ENCODE data around the gene MAML3. TPM values are rescaled to one million over a fixed set of nuclear protein-coding genes. Genes with fewer than 3 reads are reported as not detected.

Gene MAML3
- polyA plus RNA-seq, 4 donors: 1.4 to 10.3 (median 3.4) TPM

DNA sequence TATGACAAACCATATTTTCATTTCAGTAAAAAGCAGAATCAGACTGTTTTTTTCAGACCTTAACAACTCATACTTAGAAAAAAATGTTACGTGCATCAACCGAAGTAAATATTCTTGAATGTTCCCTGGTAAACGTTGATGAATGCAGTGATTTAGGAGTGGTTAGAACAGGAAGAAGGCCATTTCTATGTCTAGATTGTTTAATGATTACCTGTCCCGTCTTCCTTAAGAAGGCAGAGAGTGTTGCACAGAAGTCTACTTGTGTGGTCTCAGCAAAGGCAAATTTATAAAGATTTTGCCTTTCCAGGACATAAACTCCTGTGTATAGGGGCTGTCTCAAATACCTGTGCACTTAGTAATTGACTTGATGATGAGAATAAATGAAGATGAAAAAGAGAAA, 353.9 kb downstream of the MAML3 start:
- no peak for FAIRE-seq
- H3K27me3 ChIP-seq (ENCODE audit: control insufficient read depth in 3 of 3, insufficient read depth in 3 of 3, low read length in 3 of 3): no peaks in the 10 kb centered on the region
- WGBS, 3 donors: 59 to 68% (median 59%) methylated on average over 4 of the region's 4 CpGs
- peaks cover 0 to 3% (median 0%) of the 10 kb centered on the region in 3 donors for H3K4me1 ChIP-seq (ENCODE audit: control insufficient read depth in 3 of 3, insufficient read depth in 2 of 3, low read depth in 1 of 3, low read length in 2 of 3)
- H3K4me3 ChIP-seq (ENCODE audit: low read depth in 1 of 3, low read length in 3 of 3): no peak overlapping the region
- no peaks in the 10 kb centered on the region for H3K9me3 ChIP-seq (ENCODE audit: control insufficient read depth in 2 of 2, insufficient read depth in 1 of 2, low read depth in 1 of 2, low read length in 1 of 2)
- no peak for DNase-seq
- no peak overlapping the region for H3K27ac ChIP-seq (ENCODE audit: low read depth in 1 of 3, low read length in 2 of 3)
- peaks cover 0 to 3% (median 0%) of the 10 kb centered on the region in 3 donors for H3K36me3 ChIP-seq (ENCODE audit: control insufficient read depth in 3 of 3, insufficient read depth in 2 of 3, low read depth in 1 of 3, low read length in 3 of 3)

DNA sequence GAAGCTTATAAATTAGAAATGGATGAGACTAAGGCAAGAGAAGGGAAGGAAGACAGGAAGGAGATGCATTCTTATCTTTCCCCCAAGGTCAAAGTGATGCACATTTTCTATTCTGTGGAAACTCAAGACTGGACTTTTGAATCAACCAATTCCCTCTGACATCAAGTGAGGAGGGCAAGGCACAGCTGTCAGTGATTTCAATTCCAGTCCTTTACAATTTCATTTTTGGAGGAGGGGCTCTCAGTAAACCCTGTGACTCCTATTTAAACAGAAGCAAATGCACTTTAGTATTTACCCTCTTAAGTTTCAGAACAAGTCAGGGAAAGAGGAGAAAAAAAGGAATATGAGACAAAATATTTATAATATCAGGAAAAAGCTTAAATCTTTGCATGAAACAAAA, 354.4 kb downstream of the MAML3 start:
- no peak overlapping the region for H3K27ac ChIP-seq (ENCODE audit: low read depth in 1 of 3, low read length in 2 of 3)
- no peaks in the 10 kb centered on the region for H3K36me3 ChIP-seq (ENCODE audit: control insufficient read depth in 3 of 3, insufficient read depth in 2 of 3, low read depth in 1 of 3, low read length in 3 of 3)
- FAIRE-seq (no peak), DNase-seq (no peak)
- peaks cover 0 to 3% (median 0%) of the 10 kb centered on the region in 3 donors for H3K4me1 ChIP-seq (ENCODE audit: control insufficient read depth in 3 of 3, insufficient read depth in 2 of 3, low read depth in 1 of 3, low read length in 2 of 3)
- H3K4me3 ChIP-seq (ENCODE audit: low read depth in 1 of 3, low read length in 3 of 3): no peak overlapping the region
- no peaks in the 10 kb centered on the region for H3K27me3 ChIP-seq (ENCODE audit: control insufficient read depth in 3 of 3, insufficient read depth in 3 of 3, low read length in 3 of 3)
- no peaks in the 10 kb centered on the region for H3K9me3 ChIP-seq (ENCODE audit: control insufficient read depth in 2 of 2, insufficient read depth in 1 of 2, low read depth in 1 of 2, low read length in 1 of 2)

DNA sequence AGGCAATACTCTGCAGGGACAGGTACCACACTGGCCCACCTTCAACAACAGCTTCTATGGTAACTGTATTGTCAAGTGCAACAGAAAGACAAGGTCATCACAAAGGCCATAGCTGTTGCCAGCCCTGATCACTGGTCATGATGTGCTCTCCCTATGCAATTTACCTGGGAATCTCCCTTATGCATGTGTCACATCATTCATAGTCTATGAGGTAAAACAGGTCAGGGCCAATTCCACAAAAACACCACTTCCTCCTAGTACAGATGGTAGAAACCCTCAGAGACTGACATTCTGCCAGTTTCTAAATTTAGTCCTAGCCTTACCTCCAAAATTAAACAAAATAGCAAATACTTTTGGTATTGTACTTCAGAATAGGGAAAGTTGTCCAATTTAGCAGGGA, 355.5 kb downstream of the MAML3 start:
- H3K27ac ChIP-seq (ENCODE audit: low read depth in 1 of 3, low read length in 2 of 3): no peak overlapping the region
- no peaks in the 10 kb centered on the region for H3K27me3 ChIP-seq (ENCODE audit: control insufficient read depth in 3 of 3, insufficient read depth in 3 of 3, low read length in 3 of 3)
- DNase-seq (no peak), FAIRE-seq (no peak)
- H3K4me1 ChIP-seq (ENCODE audit: control insufficient read depth in 3 of 3, insufficient read depth in 2 of 3, low read depth in 1 of 3, low read length in 2 of 3): peaks cover 0 to 3% (median 0%) of the 10 kb centered on the region in 3 donors
- no peaks in the 10 kb centered on the region for H3K9me3 ChIP-seq (ENCODE audit: control insufficient read depth in 2 of 2, insufficient read depth in 1 of 2, low read depth in 1 of 2, low read length in 1 of 2)
- no peak overlapping the region for H3K4me3 ChIP-seq (ENCODE audit: low read depth in 1 of 3, low read length in 3 of 3)
- peaks cover 0 to 2% (median 0%) of the 10 kb centered on the region in 3 donors for H3K36me3 ChIP-seq (ENCODE audit: control insufficient read depth in 3 of 3, insufficient read depth in 2 of 3, low read depth in 1 of 3, low read length in 3 of 3)

DNA sequence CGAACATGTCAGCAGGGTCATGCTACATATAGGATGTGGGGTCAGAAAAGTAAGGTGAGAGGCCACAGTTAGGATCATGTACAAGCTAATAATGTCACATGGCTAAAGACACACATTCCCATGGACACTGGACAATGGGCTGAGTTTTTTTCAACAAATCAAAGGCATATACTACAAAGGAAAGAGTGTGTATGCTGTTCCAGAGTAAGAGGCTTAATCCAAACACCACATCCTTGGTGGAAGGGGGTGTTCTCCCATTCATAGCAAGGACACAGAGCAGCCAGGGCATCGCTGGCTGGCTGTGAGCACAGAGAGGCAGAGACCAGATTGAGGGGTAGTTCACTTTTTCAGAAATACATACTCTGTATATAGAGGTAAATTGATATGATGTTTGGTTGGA, 356.7 kb downstream of the MAML3 start:
- Histone ChIP-seq H3K36me3 (ENCODE audit: control insufficient read depth in 3 of 3, insufficient read depth in 2 of 3, low read depth in 1 of 3, low read length in 3 of 3) (peaks cover 0 to 2% (median 0%) of the 10 kb centered on the region in 3 donors), H3K27ac (ENCODE audit: low read depth in 1 of 3, low read length in 2 of 3) (no peak overlapping the region), H3K27me3 (ENCODE audit: control insufficient read depth in 3 of 3, insufficient read depth in 3 of 3, low read length in 3 of 3) (no peaks in the 10 kb centered on the region), H3K4me3 (ENCODE audit: low read depth in 1 of 3, low read length in 3 of 3) (no peak overlapping the region), H3K4me1 (ENCODE audit: control insufficient read depth in 3 of 3, insufficient read depth in 2 of 3, low read depth in 1 of 3, low read length in 2 of 3) (peaks cover 0 to 3% (median 0%) of the 10 kb centered on the region in 3 donors), H3K9me3 (ENCODE audit: control insufficient read depth in 2 of 2, insufficient read depth in 1 of 2, low read depth in 1 of 2, low read length in 1 of 2) (no peaks in the 10 kb centered on the region)
- DNase-seq (no peak), FAIRE-seq (no peak)
- 89 to 97% (median 93%) methylated on average over 2 of the region's 2 CpGs for WGBS, 3 donors

DNA sequence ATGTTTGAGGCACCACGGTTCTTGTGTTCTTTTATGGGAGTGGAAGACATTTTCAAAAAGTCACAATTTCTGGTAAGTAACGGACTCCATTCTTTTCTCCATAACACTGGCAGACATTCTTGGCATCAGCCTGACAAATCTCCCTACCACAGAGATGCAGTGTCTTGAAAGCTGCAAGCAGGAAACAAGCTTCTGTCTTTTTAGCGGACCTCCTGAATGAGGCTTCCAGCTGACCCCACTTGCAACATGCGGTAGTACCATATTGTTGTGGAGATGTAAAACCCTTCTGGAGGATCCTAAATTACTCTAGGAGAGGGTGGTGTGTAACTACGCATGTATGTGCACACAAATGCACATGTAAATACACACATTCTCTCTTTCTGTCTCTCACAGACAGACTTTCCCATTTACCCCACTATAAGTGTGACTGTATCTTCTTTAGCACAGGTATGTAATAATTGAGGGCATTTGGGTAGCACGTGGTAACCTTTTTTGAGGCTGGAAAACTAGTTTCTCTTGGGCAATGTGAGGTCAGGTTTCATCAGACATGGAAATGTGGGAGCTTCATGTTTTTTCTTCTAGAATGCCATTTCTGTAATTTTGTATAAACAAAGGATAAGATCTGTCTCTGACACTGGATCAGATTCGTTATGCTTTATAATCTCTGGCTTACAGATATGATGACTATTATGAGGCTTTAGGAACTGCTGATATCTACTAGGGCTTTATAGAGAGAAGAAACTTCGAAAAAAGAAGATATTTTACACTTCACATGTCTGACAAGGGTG, 358.3 kb downstream of the MAML3 start:
- FAIRE-seq: no peak
- DNase-seq: no peak
- peaks cover 0 to 3% (median 0%) of the 10 kb centered on the region in 3 donors for H3K4me1 ChIP-seq (ENCODE audit: control insufficient read depth in 3 of 3, insufficient read depth in 2 of 3, low read depth in 1 of 3, low read length in 2 of 3)
- H3K36me3 ChIP-seq (ENCODE audit: control insufficient read depth in 3 of 3, insufficient read depth in 2 of 3, low read depth in 1 of 3, low read length in 3 of 3): peaks cover 0 to 2% (median 0%) of the 10 kb centered on the region in 3 donors
- 76 to 88% (median 83%) methylated on average over 8 of the region's 8 CpGs for WGBS, 3 donors
- H3K27ac ChIP-seq (ENCODE audit: low read depth in 1 of 3, low read length in 2 of 3): no peak overlapping the region
- no peaks in the 10 kb centered on the region for H3K9me3 ChIP-seq (ENCODE audit: control insufficient read depth in 2 of 2, insufficient read depth in 1 of 2, low read depth in 1 of 2, low read length in 1 of 2)
- H3K27me3 ChIP-seq (ENCODE audit: control insufficient read depth in 3 of 3, insufficient read depth in 3 of 3, low read length in 3 of 3): no peaks in the 10 kb centered on the region
- H3K4me3 ChIP-seq (ENCODE audit: low read depth in 1 of 3, low read length in 3 of 3): no peak overlapping the region

DNA sequence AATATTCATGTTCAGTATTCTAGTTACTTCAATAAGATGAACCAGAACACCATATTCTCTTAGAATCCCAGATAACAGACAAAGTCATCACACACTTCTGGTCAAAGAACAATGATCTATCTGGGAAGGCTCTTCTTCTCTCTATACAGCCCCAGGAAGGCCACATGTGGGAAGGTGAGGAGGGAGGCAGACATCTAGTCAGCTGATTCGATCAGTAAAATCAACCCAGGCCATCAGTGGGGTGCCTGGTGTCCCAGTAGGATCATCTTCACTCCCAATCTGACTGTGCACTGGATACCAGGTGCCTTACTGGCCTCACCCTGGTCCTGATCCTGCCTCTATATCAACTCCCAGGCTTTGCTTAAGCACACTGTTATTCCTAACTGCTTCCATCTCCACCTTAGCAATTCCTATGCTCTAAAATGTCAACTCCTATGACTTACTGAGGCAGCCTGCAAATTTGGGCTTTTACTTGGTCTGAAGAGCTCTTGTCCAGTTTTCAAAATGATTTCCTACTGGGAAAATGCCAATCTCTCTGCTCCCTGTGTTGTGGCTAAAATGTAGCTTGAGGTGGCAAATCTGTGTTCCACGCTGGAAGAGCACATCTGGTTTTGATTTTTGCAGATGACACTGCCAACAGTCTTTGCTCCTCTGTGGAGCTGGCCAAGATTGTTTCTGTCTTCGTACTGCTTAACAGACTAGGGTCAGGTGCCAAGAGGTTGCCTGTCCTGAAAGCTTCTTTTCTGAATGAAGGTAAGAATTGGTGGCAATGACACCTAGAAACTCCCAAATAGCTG, 359.6 kb downstream of the MAML3 start:
- Histone ChIP-seq H3K4me1 (ENCODE audit: control insufficient read depth in 3 of 3, insufficient read depth in 2 of 3, low read depth in 1 of 3, low read length in 2 of 3) (no peaks in the 10 kb centered on the region), H3K27me3 (ENCODE audit: control insufficient read depth in 3 of 3, insufficient read depth in 3 of 3, low read length in 3 of 3) (no peaks in the 10 kb centered on the region), H3K36me3 (ENCODE audit: control insufficient read depth in 3 of 3, insufficient read depth in 2 of 3, low read depth in 1 of 3, low read length in 3 of 3) (peaks cover 0 to 2% (median 0%) of the 10 kb centered on the region in 3 donors), H3K9me3 (ENCODE audit: control insufficient read depth in 2 of 2, insufficient read depth in 1 of 2, low read depth in 1 of 2, low read length in 1 of 2) (no peaks in the 10 kb centered on the region), H3K27ac (ENCODE audit: low read depth in 1 of 3, low read length in 2 of 3) (no peak overlapping the region), H3K4me3 (ENCODE audit: low read depth in 1 of 3, low read length in 3 of 3) (no peak overlapping the region)
- no peak for DNase-seq
- FAIRE-seq: no peak
- 70 to 92% (median 83%) methylated on average over 3 of the region's 3 CpGs for WGBS, 3 donors

DNA sequence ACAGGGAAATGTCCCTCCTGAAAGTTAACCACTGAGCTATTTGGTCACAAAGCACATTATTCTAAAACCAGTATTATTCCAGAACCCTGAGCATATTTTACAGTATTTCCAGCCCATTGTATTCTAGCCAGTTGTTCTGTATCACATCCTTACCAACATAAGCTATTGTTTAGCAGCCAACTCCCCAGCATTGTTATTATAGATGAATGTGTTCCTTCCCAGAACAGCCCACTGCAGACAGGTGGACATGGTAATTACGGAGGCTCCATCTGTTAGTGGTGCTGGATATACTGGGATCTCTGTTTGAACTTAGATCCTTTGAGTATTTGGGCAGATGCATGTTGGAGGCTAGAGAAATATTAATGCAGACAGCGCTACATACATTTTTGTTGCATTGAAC, 362.3 kb downstream of the MAML3 start:
- WGBS, 3 donors: 89 to 94% (median 92%) methylated on average over 2 of the region's 2 CpGs
- H3K9me3 ChIP-seq (ENCODE audit: control insufficient read depth in 2 of 2, insufficient read depth in 1 of 2, low read depth in 1 of 2, low read length in 1 of 2): no peaks in the 10 kb centered on the region
- H3K36me3 ChIP-seq (ENCODE audit: control insufficient read depth in 3 of 3, insufficient read depth in 2 of 3, low read depth in 1 of 3, low read length in 3 of 3): peaks cover 0 to 2% (median 0%) of the 10 kb centered on the region in 3 donors
- H3K27me3 ChIP-seq (ENCODE audit: control insufficient read depth in 3 of 3, insufficient read depth in 3 of 3, low read length in 3 of 3): no peaks in the 10 kb centered on the region
- DNase-seq (no peak), FAIRE-seq (no peak)
- H3K4me1 ChIP-seq (ENCODE audit: control insufficient read depth in 3 of 3, insufficient read depth in 2 of 3, low read depth in 1 of 3, low read length in 2 of 3): no peaks in the 10 kb centered on the region
- no peak overlapping the region for H3K27ac ChIP-seq (ENCODE audit: low read depth in 1 of 3, low read length in 2 of 3)
- H3K4me3 ChIP-seq (ENCODE audit: low read depth in 1 of 3, low read length in 3 of 3): no peak overlapping the region

DNA sequence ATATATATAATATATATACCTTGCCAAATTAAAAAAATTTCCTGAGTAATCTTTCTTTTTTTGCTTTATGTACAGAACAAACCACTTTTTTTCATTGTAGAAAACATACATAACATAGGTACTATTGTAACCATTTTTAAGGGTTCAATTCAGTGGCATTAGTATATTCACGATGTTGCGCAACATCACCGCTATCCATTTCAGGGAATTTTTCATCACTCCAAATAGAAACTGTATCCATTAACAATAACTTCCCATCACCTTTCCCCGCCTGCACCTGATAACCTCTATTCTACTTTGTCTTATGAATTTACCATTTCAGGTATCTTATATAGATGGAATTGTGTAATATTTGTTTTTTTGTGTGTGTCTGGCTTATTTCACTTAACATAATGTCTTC, 363.7 kb downstream of the MAML3 start:
- no peaks in the 10 kb centered on the region for H3K27me3 ChIP-seq (ENCODE audit: control insufficient read depth in 3 of 3, insufficient read depth in 3 of 3, low read length in 3 of 3)
- H3K4me3 ChIP-seq (ENCODE audit: low read depth in 1 of 3, low read length in 3 of 3): no peak overlapping the region
- no peaks in the 10 kb centered on the region for H3K9me3 ChIP-seq (ENCODE audit: control insufficient read depth in 2 of 2, insufficient read depth in 1 of 2, low read depth in 1 of 2, low read length in 1 of 2)
- H3K36me3 ChIP-seq (ENCODE audit: control insufficient read depth in 3 of 3, insufficient read depth in 2 of 3, low read depth in 1 of 3, low read length in 3 of 3): peaks cover 0 to 2% (median 0%) of the 10 kb centered on the region in 3 donors
- no peak for DNase-seq
- no peak overlapping the region for H3K27ac ChIP-seq (ENCODE audit: low read depth in 1 of 3, low read length in 2 of 3)
- 95 to 97% (median 96%) methylated on average over 4 of the region's 4 CpGs for WGBS, 3 donors
- FAIRE-seq: no peak
- no peaks in the 10 kb centered on the region for H3K4me1 ChIP-seq (ENCODE audit: control insufficient read depth in 3 of 3, insufficient read depth in 2 of 3, low read depth in 1 of 3, low read length in 2 of 3)
